NOMO-1 treated with DMSO at 0.1 percent for 48 hours (cell line): Measurements from ENCODE around the gene LCORL.

Experiments used
- DNase-seq: peaks from one replicate; lab custom pipeline; 2025; ENCODE audit not compliant: unreplicated experiment; lab: John Stamatoyannopoulos, UW

LCORL gene

DNA sequence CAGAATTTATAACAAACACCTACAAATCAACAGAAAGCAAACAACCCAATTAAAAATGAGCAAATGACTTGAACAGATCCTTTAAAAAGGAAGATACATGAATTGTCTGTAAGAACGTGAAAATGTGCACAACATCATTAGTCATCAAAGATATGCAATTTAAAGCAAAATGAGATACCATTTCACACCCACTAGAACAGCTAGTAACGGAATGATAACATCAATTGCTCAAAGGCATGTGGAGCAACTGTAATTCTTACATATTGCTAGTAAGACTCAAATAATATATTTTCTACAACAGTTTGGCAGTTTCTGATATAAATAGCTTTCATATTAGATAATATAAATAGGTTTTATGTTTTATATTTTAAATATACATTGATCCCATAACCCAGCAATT is 82.5 kb downstream of the LCORL start:
- DNase-seq, result no peak

- DNase-seq, result no peak
Observed at GRCh38 chr4:17934286-17934685, 87.3 kb downstream of the LCORL start.

- DNase-seq, result no peak
Observed at GRCh38 chr4:17933126-17933525, 88.4 kb downstream of the LCORL start.

DNA sequence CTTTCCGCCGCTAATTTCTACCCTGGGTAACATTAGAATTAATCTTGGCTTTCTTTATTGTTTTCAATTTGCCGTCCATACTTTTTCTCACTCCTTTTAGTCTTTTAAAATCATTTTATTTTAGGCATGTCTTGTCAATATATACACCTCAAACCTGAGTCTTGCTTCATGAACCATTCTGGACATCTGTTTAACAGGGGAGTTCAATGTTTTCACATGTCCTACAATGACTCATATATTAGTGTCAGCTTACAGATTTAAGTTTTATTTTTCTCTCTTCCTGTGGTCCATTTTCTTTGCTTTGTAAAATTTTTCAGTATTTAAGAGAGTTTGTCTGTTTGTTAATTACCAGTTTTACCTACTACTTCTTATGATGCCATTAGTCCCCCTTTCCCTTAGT is 89.5 kb downstream of the LCORL start:
- DNase-seq, result no peak

- DNase-seq, result no peak
Observed at GRCh38 chr4:17930256-17930655, 91.3 kb downstream of the LCORL start.

DNA sequence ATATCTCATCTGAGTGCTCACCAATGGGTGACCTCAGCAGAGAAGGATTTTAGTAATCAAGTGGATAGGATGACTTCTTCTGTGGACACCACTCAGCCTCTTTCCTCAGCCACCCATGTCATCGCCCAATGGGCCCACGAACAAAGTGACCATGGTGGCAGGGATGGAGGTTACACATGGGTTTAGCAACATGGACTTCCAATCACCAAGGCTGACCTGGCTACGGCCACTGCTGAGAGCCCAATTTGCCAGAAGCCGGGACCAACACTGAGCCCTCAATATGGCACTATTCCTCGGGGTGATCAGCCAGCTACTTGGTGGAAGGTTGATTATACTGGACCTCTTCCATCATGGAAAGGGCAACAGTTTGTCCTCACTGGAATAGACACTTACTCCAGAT is 97.4 kb downstream of the LCORL start:
- DNase-seq, result no peak

- no peak for DNase-seq
Observed at GRCh38 chr4:17921451-17921850, 100.1 kb downstream of the LCORL start.

- no peak for DNase-seq
Observed at GRCh38 chr4:17920681-17921080, 100.9 kb downstream of the LCORL start.

DNA sequence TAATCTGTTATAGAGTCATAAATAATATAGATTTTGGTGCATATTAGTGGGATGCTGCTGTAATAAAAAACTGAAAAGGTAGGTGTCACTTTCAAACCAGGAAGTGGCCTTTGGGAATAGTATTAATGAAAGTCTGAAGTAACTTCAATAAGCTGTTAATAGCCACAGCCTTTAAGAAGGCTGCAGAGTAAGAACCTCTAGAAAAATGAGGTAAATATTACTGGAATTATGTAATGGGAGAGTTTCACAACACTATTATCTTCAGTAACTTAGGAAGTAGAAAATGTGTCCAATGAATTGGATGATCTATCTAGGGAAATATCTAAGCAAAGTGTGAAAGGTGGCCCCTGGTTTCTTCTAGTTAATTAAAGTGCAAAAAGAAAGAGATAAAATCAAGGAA is 106.1 kb downstream of the LCORL start:
- no peak for DNase-seq

DNA sequence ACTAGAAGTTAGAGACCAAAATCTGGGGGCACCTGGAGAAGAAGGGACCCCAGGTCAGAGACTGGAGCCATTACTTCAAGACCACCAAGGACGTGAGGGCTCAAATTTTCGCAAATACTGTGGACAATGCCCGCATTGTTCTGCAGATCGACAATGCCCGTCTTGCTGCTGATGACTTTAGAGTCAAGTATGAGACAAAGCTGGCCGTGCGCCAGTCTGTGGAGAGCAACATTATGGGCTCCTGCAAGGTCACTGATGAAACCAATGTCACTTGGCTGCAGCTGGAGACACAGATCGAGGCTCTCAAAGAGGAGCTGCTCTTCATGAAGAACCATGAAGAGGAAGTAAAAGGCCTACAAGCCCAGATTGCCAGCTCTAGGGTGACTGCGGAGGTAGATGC is 109.5 kb downstream of the LCORL start:
- DNase-seq, result no peak

- DNase-seq, result no peak
Observed at GRCh38 chr4:17911608-17912007, 109.9 kb downstream of the LCORL start.

- no peak for DNase-seq
Observed at GRCh38 chr4:17898553-17899055, 123.0 kb downstream of the LCORL start.

DNA sequence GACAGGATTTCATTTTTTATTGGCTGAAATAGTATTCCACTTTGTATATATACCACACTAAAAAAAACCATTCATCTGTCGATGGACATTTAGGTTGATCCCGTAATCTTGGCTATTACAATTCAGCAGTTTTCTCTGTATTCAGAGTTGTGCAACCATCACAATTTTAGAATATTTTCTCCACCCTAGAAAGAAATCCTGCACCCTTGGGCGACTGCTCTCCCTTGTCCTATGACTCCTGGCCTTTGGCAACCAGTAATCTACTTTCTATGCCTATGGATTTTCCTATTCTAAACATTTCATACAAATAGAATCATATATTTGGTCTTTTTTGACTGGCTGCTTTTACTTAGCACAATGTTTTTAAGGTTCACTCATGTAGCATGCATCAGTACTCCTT is 126.1 kb downstream of the LCORL start:
- DNase-seq, result no peak

DNA sequence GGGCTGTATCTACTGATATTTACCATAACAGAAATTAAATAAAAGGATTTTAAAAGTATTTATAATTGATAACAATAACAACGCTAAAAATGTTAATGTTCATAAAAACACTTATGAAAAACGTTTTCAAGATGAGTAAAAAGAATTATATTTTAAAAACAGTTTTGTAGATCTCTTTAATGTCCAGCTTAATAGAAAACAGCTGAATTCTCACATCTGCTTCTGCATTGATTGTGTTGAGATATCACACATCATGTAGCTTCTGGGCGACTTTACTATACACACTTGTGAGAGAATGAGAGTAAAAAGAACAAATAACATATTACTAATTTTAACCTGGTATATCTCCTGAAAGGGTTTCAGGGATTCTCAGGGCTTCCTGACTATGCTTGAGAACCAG is 127.1 kb downstream of the LCORL start:
- DNase-seq, result no peak

- DNase-seq, result no peak
Observed at GRCh38 chr4:17889692-17890091, 131.9 kb downstream of the LCORL start.

- DNase-seq, result no peak
Observed at GRCh38 chr4:17884511-17884910, 137.0 kb downstream of the LCORL start.

DNA sequence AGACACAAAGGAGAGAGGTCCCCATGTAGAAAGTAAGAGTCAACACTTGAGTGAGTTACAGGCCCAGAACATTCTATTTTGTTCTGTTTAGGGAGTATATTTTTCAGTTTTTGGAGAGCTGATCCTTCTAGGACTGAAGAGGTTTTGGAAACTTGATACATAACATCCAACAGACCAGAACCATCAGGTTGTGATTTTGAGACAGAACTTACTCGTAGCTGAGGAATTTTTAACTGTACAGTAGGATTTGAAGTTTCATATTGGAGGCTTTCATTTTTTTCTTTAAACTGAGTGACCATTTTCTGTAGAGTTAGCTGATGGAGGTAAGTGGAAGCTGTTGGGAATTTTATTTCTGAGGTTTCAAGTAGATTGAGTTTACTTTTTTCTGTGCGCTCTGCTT is 137.5 kb downstream of the LCORL start:
- DNase-seq, result no peak

GRCh38 chr4:17877661-17878060 is 143.9 kb downstream of the LCORL start:
- no peak for DNase-seq

- DNase-seq, result no peak
Observed at GRCh38 chr4:17876943-17877342, 144.6 kb downstream of the LCORL start.

DNA sequence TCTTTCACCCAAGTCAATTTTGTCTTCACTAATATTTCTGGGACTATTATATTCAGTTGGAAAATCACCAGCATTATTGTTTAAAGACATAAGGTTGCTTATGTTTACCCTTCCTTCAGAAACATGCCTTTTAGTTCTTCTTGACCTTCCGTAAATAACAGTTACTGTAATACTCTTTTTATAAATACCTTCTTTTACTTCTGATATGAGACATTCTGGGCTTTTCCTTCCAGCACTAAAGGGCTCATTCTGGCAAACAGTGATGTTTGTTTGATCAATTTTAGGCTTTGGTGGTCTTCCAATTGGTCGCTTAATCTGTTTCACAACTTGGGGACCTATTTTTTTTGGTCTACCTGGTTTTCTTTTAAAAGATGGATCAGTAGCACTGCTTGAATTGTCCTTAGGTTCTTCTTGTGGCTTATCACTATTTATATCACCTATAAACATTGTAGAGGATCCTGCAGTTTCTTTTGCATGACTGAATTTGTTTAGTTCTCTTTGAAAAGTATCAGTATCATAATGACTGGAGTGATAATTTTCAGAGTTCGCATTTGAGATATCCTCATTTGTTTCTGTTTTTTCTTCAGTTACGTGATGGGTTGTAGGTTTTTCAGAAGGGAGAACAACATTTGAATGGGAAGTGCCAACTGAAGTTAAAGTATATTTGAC is 146.0 kb downstream of the LCORL start:
- DNase-seq, result no peak

DNA sequence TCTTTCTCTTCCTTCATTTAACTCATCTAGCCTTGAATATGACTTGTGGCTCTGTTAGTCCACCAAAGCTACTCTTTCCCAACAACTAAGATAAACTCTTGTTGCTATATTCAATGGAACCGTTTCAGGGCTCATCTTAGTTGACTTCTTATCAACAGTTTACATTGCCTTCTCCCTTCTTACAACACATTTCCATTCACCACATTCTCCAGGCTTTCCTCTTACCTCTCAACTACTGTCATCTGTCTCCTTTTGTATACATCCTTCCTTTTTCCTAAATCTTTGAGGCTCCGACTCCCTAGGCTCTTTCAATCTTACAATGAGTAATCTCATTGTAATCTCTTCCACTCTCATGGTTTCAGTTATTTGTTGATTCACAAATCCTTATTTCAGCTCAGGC is 152.2 kb downstream of the LCORL start:
- no peak for DNase-seq

GRCh38 chr4:17867276-17867675 is 154.3 kb downstream of the LCORL start:
- DNase-seq, result no peak

GRCh38 chr4:17866810-17867209 is 154.7 kb downstream of the LCORL start:
- no peak for DNase-seq
